ENCODE data around the gene CWF19L2. TPM values are rescaled to one million over a fixed set of nuclear protein-coding genes. Genes with fewer than 3 reads are reported as not detected.

The CWF19L2 gene
- total and polyA plus RNA-seq, 7 donors = 3.0 to 10.3 (median 8.1) TPM

DNA sequence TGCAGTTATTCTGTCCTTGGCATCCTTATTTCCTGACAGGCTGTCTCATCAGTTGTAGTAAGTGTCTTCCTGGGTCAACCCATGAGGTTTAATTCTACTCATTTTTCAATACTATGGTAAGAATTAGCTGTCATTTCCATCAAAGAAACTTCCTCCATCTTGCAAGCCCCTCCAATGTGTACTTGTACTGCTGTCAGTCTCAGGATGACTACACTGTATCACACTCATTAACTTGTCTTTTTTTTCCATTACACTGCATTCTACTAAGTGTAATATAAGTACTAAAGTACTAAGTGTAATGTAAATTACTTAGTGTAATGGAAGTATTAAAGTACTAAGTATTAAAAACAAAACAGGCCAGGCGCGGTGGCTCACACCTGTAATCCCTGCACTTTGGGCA is 102.8 kb downstream of the CWF19L2 start:
- H3K4me1 ChIP-seq = no peaks in the 10 kb centered on the region
- intact Hi-C loops (cut with DNase I) = no loop called here
- no peak overlapping the region for H3K4me3 ChIP-seq
- WGBS, 3 donors = 65 to 67% (median 67%) methylated on average over 2 of the region's 2 CpGs
- no peak for ATAC-seq
- H3K36me3 ChIP-seq (ENCODE audit: insufficient read depth in 1 of 2, low read depth in 1 of 2) = peaks cover 0 to 32% of the 10 kb centered on the region in 2 donors
- no peaks in the 10 kb centered on the region for H3K27me3 ChIP-seq (ENCODE audit: insufficient read depth in 3 of 3, low read length in 2 of 3)
- H3K9me3 ChIP-seq = no peaks in the 10 kb centered on the region
- TF ChIP-seq CTCF (IDR thresholded peaks at IDR 0.05) = no peak
- no peak for DNase-seq
- no peak overlapping the region for H3K27ac ChIP-seq

DNA sequence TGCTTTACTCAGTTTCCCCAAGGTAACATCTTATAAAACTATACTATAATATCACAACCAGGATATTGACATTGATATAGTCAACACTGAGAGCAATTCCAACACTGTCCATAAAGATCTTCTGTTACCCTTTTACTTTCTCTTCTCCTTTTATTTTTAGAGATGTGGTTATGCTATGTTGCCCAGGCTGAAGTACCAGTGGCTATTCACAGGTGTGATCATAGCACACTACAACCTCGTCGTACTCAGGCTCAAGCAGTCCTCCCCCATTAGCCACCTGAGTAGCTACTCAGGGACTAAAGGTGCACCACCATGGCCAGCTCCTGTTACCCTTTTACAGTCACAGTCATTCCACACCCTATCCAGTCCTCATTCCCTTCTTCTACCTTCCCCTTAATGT is 119.7 kb downstream of the CWF19L2 start:
- TF ChIP-seq CTCF (IDR thresholded peaks at IDR 0.05) = no peak
- Histone ChIP-seq H3K27ac (no peak overlapping the region), H3K4me1 (no peaks in the 10 kb centered on the region), H3K9me3 (peaks cover 2% of the 10 kb centered on the region), H3K36me3 (ENCODE audit: insufficient read depth in 1 of 2, low read depth in 1 of 2) (peaks cover 0 to 16% of the 10 kb centered on the region in 2 donors), H3K4me3 (no peak overlapping the region), H3K27me3 (ENCODE audit: insufficient read depth in 3 of 3, low read length in 2 of 3) (no peaks in the 10 kb centered on the region)
- 93 to 100% (median 99%) methylated on average over 2 of the region's 2 CpGs for WGBS, 3 donors
- intact Hi-C loops (cut with DNase I) = no loop called here
- no peak for ATAC-seq
- no peak for DNase-seq

GRCh38 chr11:107331728-107332127 is 125.9 kb downstream of the CWF19L2 start:
- no peak for ATAC-seq

DNA sequence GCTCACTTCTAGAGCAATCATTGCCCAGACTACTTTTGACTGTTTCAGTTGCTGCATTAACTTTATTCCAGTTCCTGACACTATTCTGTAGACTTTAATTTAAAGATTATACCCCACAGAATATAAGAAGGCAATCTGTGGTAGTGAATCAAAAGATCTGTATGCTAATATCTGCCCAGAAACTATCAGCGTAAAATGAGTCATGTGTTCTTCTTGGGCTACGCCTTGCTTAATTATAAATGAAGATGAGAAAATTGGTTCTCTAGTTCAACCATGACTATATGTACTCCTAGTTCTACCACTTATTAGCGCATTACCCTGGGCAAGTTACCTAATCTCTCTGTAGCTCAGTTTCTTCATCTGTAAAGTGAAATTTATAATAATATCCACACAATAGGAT is 128.5 kb downstream of the CWF19L2 start:
- TF ChIP-seq CTCF (IDR thresholded peaks at IDR 0.05) = no peak
- ATAC-seq = no peak
- Histone ChIP-seq H3K27ac (no peak overlapping the region), H3K27me3 (ENCODE audit: insufficient read depth in 3 of 3, low read length in 2 of 3) (no peaks in the 10 kb centered on the region), H3K9me3 (no peaks in the 10 kb centered on the region), H3K36me3 (ENCODE audit: insufficient read depth in 1 of 2, low read depth in 1 of 2) (peaks cover 0 to 72% of the 10 kb centered on the region in 2 donors), H3K4me1 (no peaks in the 10 kb centered on the region), H3K4me3 (no peak overlapping the region)
- 98 to 100% (median 99%) methylated on average over 3 of the region's 3 CpGs for WGBS, 3 donors
- intact Hi-C loops (cut with DNase I) = no loop called here
- DNase-seq = no peak

More at GRCh38 chr11:107331728-107332127, 125.9 kb downstream of the CWF19L2 start:
- no peak for TF ChIP-seq CTCF (IDR thresholded peaks at IDR 0.05)
- H3K36me3 ChIP-seq (ENCODE audit: insufficient read depth in 1 of 2, low read depth in 1 of 2) = peaks cover 0 to 53% of the 10 kb centered on the region in 2 donors
- H3K4me1 ChIP-seq = no peaks in the 10 kb centered on the region
- WGBS, 3 donors = 94 to 97% (median 95%) methylated on average over 1 of the region's 1 CpG
- H3K27me3 ChIP-seq (ENCODE audit: insufficient read depth in 3 of 3, low read length in 2 of 3) = no peaks in the 10 kb centered on the region
- DNase-seq = no peak
- intact Hi-C loops (cut with DNase I) = no loop called here
- H3K4me3 ChIP-seq = no peak overlapping the region
- H3K9me3 ChIP-seq = no peaks in the 10 kb centered on the region
- H3K27ac ChIP-seq = no peak overlapping the region

DNA sequence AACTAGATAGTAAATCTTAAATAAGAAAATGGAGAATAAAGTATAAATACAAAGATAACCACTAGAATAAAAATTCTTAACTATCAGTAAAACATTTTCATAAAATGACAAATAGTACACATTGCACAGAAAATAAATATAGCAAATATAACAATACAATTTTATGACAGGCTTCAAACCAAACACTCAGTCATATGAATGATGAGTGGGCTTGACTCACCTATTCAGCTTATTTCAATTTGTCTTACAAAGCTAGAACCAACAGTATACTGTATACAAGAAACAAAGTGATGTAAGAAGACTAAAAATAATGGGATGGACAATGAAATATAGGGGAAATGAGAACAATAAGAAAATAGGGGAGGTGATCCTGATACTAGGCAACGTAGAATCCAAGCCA is 141.2 kb downstream of the CWF19L2 start:
- Histone ChIP-seq H3K27me3 (ENCODE audit: insufficient read depth in 3 of 3, low read length in 2 of 3) (no peaks in the 10 kb centered on the region), H3K4me3 (no peak overlapping the region), H3K27ac (no peak overlapping the region), H3K4me1 (no peaks in the 10 kb centered on the region), H3K36me3 (ENCODE audit: insufficient read depth in 1 of 2, low read depth in 1 of 2) (peaks cover 0 to 16% of the 10 kb centered on the region in 2 donors), H3K9me3 (peaks cover 4% of the 10 kb centered on the region)
- no peak for TF ChIP-seq CTCF (IDR thresholded peaks at IDR 0.05)
- intact Hi-C loops (cut with DNase I) = no loop called here
- DNase-seq (no peak), ATAC-seq (no peak)
- 40 to 60% (median 53%) methylated on average over 1 of the region's 1 CpG for WGBS, 3 donors

Measured in psoas muscle (tissue), 8 donors.